ENCODE results near the gene MGME1. TPM values are rescaled to one million over a fixed set of nuclear protein-coding genes. Genes with fewer than 3 reads are reported as not detected.

MGME1 gene
- total RNA-seq, 1 experiment from 2014 or later = 15.1 TPM

DNA sequence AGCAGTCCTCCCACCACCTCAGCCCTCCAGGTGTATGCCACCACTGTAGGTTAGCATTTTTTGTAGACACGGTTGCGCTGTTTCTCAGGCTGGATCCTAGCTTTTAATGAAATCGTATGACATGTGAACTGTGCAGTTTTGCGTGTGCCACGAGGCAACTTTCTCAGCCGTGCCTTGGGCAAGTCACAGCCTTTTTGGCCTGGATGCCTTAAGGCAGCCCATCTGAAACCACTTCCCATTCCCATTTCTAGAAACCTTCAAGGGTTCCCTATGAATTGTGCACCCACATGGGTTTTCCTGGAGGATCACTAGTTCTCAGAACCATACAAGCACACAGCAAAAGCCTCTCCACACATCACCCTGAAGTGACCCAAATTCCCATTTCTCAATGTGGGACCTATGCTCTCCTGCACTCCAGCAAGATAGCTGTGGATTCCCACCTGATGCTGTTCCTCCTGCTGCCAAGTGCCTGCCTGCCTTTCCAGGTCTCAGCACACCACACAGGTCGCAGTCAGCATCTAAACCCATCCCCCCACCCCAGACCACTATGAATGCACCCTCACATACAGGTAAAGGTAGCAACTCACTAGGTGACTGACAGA, 29.1 kb upstream of the MGME1 start:
- H3K4me2 ChIP-seq (ENCODE audit: low read length) = no peak overlapping the region
- H3K4me1 ChIP-seq (ENCODE audit: insufficient read depth, low read length) = no peaks in the 10 kb centered on the region
- POLR2A ChIA-PET (ENCODE audit: unreplicated experiment) = interaction anchor here (0.5 kb wide), 1 partner anchor 257 kb away, joined by 3 read pairs; the partner anchor contains the start of gene RRBP1
- H3K4me3 ChIP-seq (ENCODE audit: low read length) = no peak overlapping the region
- ATAC-seq (peak; percentile 4), DNase-seq (no peak)
- TSS peak; percentile 18 for BruUV-seq (replicated peaks)
- intact Hi-C loops (cut with micrococcal nuclease) = no loop called here
- H3K27me3 ChIP-seq (ENCODE audit: low read length) = no peaks in the 10 kb centered on the region
- no peaks in the 10 kb centered on the region for H3K9me3 ChIP-seq (ENCODE audit: low read length)
- H3K27ac ChIP-seq (ENCODE audit: low read length) = no peak overlapping the region
- H3K36me3 ChIP-seq (ENCODE audit: low read depth, low read length) = peaks cover 34% of the 10 kb centered on the region
- peaks cover 10% of the 10 kb centered on the region for H3F3A ChIP-seq (ENCODE audit: low read length, unreplicated experiment)
- H2AFZ ChIP-seq (ENCODE audit: low read length) = no peak overlapping the region
- no peaks in the 10 kb centered on the region for H3K9me2 ChIP-seq (replicated peaks; ENCODE audit: low read length)
- H3K79me2 ChIP-seq (ENCODE audit: low read length) = no peaks in the 10 kb centered on the region
- 0 out of 2 replicates have a peak, but pooled peaks cover 7% of the 10 kb centered on the region for H4K20me1 ChIP-seq (ENCODE audit: low read length)
- H3K9ac ChIP-seq (ENCODE audit: low read length) = no peak overlapping the region
- CTCF ChIA-PET = interaction anchor here (0.6 kb wide), 1 partner anchor 253 kb away, joined by 4 read pairs; no protein-coding TSS in a partner anchor
- TF ChIP-seq EZH2 (IDR thresholded peaks at IDR 0.05; ENCODE audit: low read length, unreplicated experiment) = no peak
- no peak for TF ChIP-seq CTCF (conservative IDR thresholded peaks at IDR 0.05; ENCODE audit: low read depth, low read length)
- no peak for TF ChIP-seq EZH2phosphoT487 (IDR thresholded peaks at IDR 0.05; ENCODE audit: borderline replicate concordance, low read length)

- Histone ChIP-seq H3K4me1 (ENCODE audit: insufficient read depth, low read length) (no peaks in the 10 kb centered on the region), H3K27ac (ENCODE audit: low read length) (no peak overlapping the region), H3K36me3 (ENCODE audit: low read depth, low read length) (peaks cover 40% of the 10 kb centered on the region), H3K79me2 (ENCODE audit: low read length) (no peaks in the 10 kb centered on the region), H4K20me1 (ENCODE audit: low read length) (0 out of 2 replicates have a peak, but pooled peaks cover 7% of the 10 kb centered on the region), H3K9me2 (replicated peaks; ENCODE audit: low read length) (no peaks in the 10 kb centered on the region), H3K9ac (ENCODE audit: low read length) (no peak overlapping the region), H3K4me3 (ENCODE audit: low read length) (no peak overlapping the region), H3K27me3 (ENCODE audit: low read length) (no peaks in the 10 kb centered on the region), H2AFZ (ENCODE audit: low read length) (no peak overlapping the region), H3F3A (ENCODE audit: low read length, unreplicated experiment) (peaks cover 10% of the 10 kb centered on the region), H3K4me2 (ENCODE audit: low read length) (no peak overlapping the region), H3K9me3 (ENCODE audit: low read length) (no peaks in the 10 kb centered on the region)
- intact Hi-C loops (cut with micrococcal nuclease) = no loop called here
- DNase-seq = no peak
- ChIA-PET POLR2A (ENCODE audit: unreplicated experiment) (no interaction called here), CTCF (no interaction called here)
- TF ChIP-seq EZH2 (IDR thresholded peaks at IDR 0.05; ENCODE audit: low read length, unreplicated experiment) (no peak), CTCF (conservative IDR thresholded peaks at IDR 0.05; ENCODE audit: low read depth, low read length) (no peak), EZH2phosphoT487 (IDR thresholded peaks at IDR 0.05; ENCODE audit: borderline replicate concordance, low read length) (no peak)
- no peak for ATAC-seq
- BruUV-seq (replicated peaks) = no TSS peak
Measured at GRCh38 chr20:17940224-17940971, 28.4 kb upstream of the MGME1 start.
